Kidney (tissue), 14 donors: ENCODE data around the gene KIRREL3. TPM values are rescaled to one million over a fixed set of nuclear protein-coding genes. Genes with fewer than 3 reads are reported as not detected.

Experiments used
- DNase-seq, 5 donors: peaks; one replicate each; pipeline ENCODE4 v3.0.0-alpha.2; 2013 to 2020
- FAIRE-seq: peaks from 2 replicates; lab custom pipeline; 2012; peaks lifted over from hg19 to GRCh38; lab: Jason Lieb, UNC
- H3K27ac ChIP-seq, 2 donors: one replicate each; pipeline ENCODE4 v1.7.0; 2013; ENCODE audit warnings: low read depth in 2 of 2, low read length in 2 of 2, inconsistent platforms in 1 of 2
- H3K27me3 ChIP-seq: one replicate; pipeline ENCODE4 v1.7.1; 2013; ENCODE audit warnings: low read length, inconsistent platforms; ENCODE audit not compliant: control insufficient read depth, insufficient read depth
- H3K36me3 ChIP-seq, 3 donors: one replicate each; pipeline versions ENCODE4 v1.7.0 to v1.7.1; 2013; ENCODE audit warnings: low read length in 3 of 3, control low read depth in 1 of 3, inconsistent platforms in 1 of 3; ENCODE audit not compliant: insufficient read depth in 3 of 3, control insufficient read depth in 2 of 3
- H3K4me1 ChIP-seq, 3 donors: one replicate each; pipeline versions ENCODE4 v1.7.0 to v1.7.1; 2013; ENCODE audit warnings: low read length in 3 of 3, inconsistent platforms in 1 of 3, low read depth in 1 of 3; ENCODE audit not compliant: control insufficient read depth in 2 of 3, insufficient read depth in 2 of 3
- H3K4me3 ChIP-seq, 3 donors: one replicate each; pipeline versions ENCODE4 v1.7.0 to v1.8.1; 2013; ENCODE audit warnings: low read length in 3 of 3, control low read depth in 1 of 3, inconsistent platforms in 1 of 3
- H3K9ac ChIP-seq, 3 donors: one replicate each; pipeline versions ENCODE4 v1.7.0 to v1.7.1; 2013; ENCODE audit warnings: low read length in 3 of 3, control low read depth in 1 of 3, inconsistent platforms in 1 of 3
- H3K9me3 ChIP-seq, 3 donors: one replicate each; pipeline versions ENCODE4 v1.7.0 to v1.7.1; 2013; ENCODE audit warnings: low read length in 3 of 3, control low read depth in 1 of 3, inconsistent platforms in 1 of 3; ENCODE audit not compliant: control insufficient read depth in 2 of 3, insufficient read depth in 1 of 3
- CTCF ChIP-seq: IDR thresholded peaks from 3 replicates; pipeline ENCODE4 v1.5.1; 2012; ENCODE audit warnings: mild to moderate bottlenecking, moderate library complexity, borderline replicate concordance; ENCODE audit not compliant: insufficient read depth; ENCODE audit errors: extremely low read depth
- intact Hi-C: fragments of 100-400 bp; cut with DNase I; formaldehyde crosslinking; loops from one replicate; pipeline ENCODE4 v1.11.1; 2022
- polyA plus RNA-seq: library from polyadenylated mRNA; stranded (reverse); fragments of 350-450 nt; fragmentation: Illumina TruSeq; extraction: RNeasy Lipid Tissue Mini Kit (QIAGEN cat#74804); gene quantifications from one replicate; pipeline ENCODE4 v1.2.3, GENCODE V29; 2014; ENCODE audit warnings: low read depth, low replicate concordance; ENCODE audit not compliant: insufficient read depth
- total RNA-seq: library from RNA; stranded (reverse); fragmentation: NEBNext Ultra II Directional; extraction: Animal tissue kit (Norgen Biotek cat#: 25700); gene quantifications from one replicate; pipeline ENCODE4 v1.2.1, GENCODE V29; 2021
- donor health status: control.
- donor health status: control.
- donor health status: control.
- donor health status: control.
- donor health status: control.
- donor health status: DM: yes; HTN: yes; CAD: no.
- donor health status: Normal renal cell carcinoma (clear cell type).

The KIRREL3 gene
- total and polyA plus RNA-seq, 2 donors from 2014 or later = 0.19 to 0.22 TPM

GRCh38 chr11:126496576-126497337, 503.8 kb downstream of the KIRREL3 start:
- Histone ChIP-seq H3K9me3 (no peaks in the 10 kb centered on the region), H3K36me3 (no peaks in the 10 kb centered on the region), H3K27me3 (no peaks in the 10 kb centered on the region), H3K4me3 (no peak overlapping the region), H3K4me1 (no peaks in the 10 kb centered on the region), H3K27ac (no peak overlapping the region), H3K9ac (no peak overlapping the region)
- FAIRE-seq (no peak), DNase-seq (no peak)
- intact Hi-C loops = no loop called here
- TF ChIP-seq CTCF = no peak

GRCh38 chr11:126495281-126496220, 505.0 kb downstream of the KIRREL3 start:
- Histone ChIP-seq H3K27me3 (no peaks in the 10 kb centered on the region), H3K4me3 (no peak overlapping the region), H3K9me3 (no peaks in the 10 kb centered on the region), H3K36me3 (no peaks in the 10 kb centered on the region), H3K4me1 (no peaks in the 10 kb centered on the region), H3K27ac (no peak overlapping the region), H3K9ac (no peak overlapping the region)
- no peak for DNase-seq
- no peak for TF ChIP-seq CTCF
- FAIRE-seq = no peak
- intact Hi-C loops = no loop called here

- no peaks in the 10 kb centered on the region for H3K4me1 ChIP-seq
- no peak for TF ChIP-seq CTCF
- intact Hi-C loops = no loop called here
- no peak overlapping the region for H3K27ac ChIP-seq
- no peak overlapping the region for H3K9ac ChIP-seq
- no peak overlapping the region for H3K4me3 ChIP-seq
- H3K9me3 ChIP-seq = no peaks in the 10 kb centered on the region
- no peaks in the 10 kb centered on the region for H3K27me3 ChIP-seq
- FAIRE-seq = no peak
- no peak for DNase-seq
- H3K36me3 ChIP-seq = no peaks in the 10 kb centered on the region
Measured at GRCh38 chr11:126494831-126495230, 505.7 kb downstream of the KIRREL3 start.
